DMS 273 (cell line): ENCODE results near the gene MBOAT2.
A peak's percentile ranks its signal among the peaks of the same experiment; 100 is the strongest.
"Not testable (repeated sequence)": the region's sequence is repeated elsewhere in the genome, so short reads cannot be mapped to it uniquely, and the experiment has no call there.

Source experiments
- DNase-seq: peaks from one replicate; lab custom pipeline; 2025; ENCODE audit not compliant: unreplicated experiment; lab: John Stamatoyannopoulos, UW

The MBOAT2 gene

GRCh38 chr2:8993902-8994278 lies 9.6 kb downstream of the MBOAT2 start:
- DNase-seq, result no peak

DNA sequence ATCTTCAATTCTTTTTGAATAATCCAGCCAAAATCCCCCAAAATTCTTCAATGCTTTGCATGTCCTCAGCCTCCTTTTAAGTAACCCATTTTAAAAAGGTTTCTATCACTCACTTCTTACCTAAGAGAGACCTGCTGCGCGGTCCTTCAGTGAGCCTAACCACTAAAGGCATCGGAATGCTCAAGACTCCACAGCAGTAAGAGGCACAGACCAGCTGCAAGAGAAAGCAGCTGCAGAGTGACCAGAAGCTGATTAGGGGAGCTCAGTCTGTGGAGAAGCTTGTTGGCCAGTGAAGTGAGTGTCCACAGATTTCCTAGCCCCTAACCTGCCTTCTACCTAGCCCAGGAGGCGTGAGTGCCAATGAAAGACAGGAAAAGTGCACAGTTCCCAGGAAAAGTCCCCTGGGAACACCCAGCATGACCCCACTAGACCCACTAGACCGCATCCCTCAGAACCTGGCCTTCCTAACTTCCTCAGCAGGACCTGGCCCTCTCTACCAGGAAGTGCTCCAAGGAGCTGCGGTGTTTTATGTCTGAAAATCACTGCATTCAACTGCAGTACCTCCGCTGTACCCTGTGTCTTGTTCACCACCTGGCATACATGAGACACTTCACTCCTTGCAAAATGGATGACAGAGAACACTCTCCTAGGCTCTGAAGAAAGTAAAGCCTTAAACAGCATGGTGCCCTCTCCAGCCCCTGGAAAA lies 10.1 kb downstream of the MBOAT2 start:
- no peak for DNase-seq

GRCh38 chr2:8992643-8993042 lies 10.8 kb downstream of the MBOAT2 start:
- no peak for DNase-seq

DNA sequence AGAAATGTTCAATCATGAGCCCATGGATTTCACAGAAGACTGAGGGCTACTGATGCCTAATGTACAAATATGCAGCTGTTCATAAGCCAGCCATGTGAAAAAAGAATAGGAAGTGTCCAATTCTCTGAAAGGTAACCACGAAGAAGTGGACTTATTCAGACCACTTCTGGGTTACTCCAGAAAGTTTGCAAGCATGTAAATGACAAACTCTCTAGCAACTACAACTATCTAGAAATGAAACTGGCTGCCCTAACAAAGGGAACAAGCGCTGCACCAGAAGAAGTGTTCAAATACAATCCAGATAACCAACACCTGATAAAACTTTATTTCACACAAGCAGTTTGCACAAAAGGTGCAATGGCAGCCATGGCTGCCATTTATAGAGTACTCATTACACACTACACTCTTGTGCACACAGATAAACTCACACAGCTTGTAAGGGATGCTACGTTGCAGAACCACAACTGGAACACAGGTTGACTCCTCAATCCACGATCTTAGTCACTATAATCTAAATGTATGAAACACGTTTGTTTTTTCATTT lies 13.9 kb downstream of the MBOAT2 start:
- DNase-seq, result no peak

- DNase-seq, result no peak
Measured at GRCh38 chr2:8987410-8987809, 16.1 kb downstream of the MBOAT2 start.

DNA sequence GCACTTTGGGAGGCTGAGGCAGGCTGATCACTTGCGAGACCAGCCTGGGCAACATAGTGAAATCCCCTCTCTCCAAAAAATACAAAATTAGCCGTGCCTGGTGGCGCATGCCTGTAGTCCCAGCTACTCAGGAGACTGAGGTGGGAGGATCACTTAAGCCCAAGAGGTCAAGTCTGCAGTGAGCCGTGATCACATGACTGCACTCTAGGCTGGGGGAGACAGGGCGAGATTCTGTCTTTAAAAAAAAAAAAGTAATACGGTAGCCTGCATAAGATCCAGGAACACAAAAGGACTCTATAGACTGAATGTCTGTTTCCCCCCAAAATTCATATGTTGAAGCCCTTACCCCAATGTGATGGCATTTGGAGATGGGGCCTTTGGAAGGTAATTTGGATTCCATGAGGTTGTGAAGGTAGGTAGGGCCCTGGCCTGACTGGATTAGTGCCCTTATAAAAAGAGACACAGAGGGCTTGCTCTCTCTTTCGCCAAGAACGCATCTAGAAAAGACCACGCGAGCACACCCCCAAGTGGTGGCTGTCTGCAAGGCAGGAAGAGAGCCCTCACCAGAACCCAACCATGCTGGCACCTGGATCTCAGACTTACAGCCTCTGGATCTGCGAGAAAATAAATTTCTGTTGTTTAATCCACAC lies 17.0 kb downstream of the MBOAT2 start:
- peak; percentile 25 for DNase-seq

- DNase-seq, result no peak
Measured at GRCh38 chr2:8985561-8986326, 17.7 kb downstream of the MBOAT2 start.

- DNase-seq, result no peak
Measured at GRCh38 chr2:8984855-8985254, 18.6 kb downstream of the MBOAT2 start.

DNA sequence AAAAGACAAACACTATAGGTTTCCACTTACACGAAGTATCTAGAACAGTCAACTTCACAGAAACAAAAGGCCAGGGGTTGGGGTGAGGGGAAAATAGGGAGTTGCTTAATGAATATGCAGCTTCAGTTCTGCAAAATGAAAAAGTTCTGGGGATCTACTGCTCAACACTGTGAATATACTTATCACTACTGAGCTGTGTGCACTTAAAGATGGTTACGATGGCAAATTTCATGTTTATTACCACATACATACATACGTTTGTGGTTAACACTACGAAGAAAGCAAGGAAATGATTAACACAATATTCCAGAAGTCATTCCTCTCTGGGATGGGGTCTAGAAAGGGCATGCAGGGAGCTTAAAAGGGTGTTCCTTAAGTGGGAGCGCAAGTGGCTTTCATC lies 19.3 kb downstream of the MBOAT2 start:
- DNase-seq, result no peak

DNA sequence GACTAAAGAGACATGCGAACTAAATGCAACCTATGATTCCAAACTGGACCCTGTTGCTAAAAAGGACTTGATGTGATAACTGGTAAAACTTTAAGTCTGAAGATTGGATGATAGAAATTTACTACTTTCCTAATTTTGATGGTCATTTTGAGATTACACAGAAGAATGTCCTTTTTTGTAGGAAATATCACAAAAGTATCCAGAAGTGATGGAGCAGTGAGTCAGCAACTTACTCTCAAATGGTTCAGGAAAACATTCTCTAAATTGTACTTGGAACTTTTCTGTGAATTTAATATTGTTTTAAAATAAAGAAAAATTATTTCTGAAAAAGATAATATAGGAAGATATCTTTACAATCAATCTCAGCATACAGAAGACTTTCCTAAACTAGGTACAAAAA lies 19.9 kb downstream of the MBOAT2 start:
- no peak for DNase-seq

DNA sequence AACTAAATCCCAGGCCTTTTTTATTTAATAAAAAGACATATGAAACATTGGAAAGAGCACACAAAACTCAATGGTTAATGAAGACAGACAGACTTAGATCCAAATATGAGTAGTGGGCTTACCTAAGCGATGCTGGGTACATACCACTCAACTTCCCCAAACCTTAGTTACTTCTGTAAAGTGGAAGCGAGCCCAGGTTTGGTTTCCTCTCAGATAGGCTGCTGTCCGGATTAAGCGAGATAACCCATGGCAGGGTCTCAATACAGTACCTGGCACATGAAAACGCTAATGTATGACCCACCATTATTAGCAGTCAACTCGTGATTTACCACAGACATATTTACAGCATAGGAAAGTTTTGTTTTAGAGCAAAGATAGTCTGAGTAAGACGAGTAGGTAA lies 21.6 kb downstream of the MBOAT2 start:
- DNase-seq, result no peak

GRCh38 chr2:8980096-8980495 lies 23.4 kb downstream of the MBOAT2 start:
- no peak for DNase-seq

DNA sequence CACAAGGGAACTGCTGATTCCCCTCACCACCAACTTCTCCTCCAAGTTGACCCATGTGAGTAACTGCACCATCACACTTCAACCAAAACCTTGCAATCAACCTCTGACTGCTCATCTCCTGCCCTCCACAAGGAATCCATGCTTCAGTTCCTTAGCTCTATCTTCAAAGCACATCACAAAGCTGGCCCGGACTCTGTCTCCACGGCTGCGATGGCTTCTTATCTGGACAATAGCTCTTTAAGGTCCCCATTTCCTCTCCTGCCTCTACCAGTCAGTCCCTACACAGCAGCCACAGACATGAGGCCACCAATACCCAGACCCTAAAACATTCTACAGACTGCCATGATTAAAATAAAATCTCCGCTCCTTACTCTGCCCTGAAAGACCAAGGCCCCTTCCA lies 25.7 kb downstream of the MBOAT2 start:
- no peak for DNase-seq

DNA sequence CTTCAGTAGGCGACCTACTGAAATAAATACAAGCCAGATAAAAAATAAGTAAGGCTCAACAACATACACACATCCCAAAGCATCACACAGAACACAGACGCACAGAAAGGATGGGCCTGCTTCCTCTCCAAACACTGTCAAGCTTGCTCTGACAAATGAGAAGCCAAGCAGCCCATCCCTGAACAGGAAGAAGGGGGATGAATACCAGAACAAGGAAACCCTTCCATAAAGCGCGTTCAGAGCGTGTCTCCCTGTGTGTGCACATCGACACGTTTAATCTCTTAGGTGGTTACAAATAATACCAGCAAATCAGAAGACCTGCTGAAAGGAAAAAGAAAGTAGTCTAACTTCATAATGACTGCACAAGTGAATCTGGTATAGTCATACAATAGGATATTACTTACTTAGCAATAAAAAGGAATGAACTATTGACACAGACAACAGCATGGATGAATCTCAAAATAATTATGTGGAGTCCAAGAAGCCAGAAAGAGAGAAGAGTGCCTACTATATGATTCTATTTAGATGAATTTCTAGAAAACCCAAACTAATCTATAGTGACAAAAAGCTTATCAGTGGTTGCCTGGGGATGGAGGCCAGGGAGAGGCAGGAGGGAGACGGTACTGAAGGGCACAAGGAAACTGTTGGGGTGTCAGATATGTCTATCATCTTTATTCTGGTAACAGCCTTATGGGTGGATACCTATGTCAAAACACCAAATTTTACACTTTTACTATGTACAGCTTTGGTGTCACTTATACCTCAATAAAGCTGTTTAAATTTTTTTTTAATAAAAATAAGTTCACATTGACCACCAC lies 26.8 kb downstream of the MBOAT2 start:
- DNase-seq, result no peak

GRCh38 chr2:8974016-8974415 lies 29.5 kb downstream of the MBOAT2 start:
- no peak for DNase-seq

- not testable (repeated sequence) for DNase-seq
Measured at GRCh38 chr2:8973017-8973416, 30.5 kb downstream of the MBOAT2 start.

GRCh38 chr2:8972535-8972934 lies 30.9 kb downstream of the MBOAT2 start:
- DNase-seq, result not testable (repeated sequence)

DNA sequence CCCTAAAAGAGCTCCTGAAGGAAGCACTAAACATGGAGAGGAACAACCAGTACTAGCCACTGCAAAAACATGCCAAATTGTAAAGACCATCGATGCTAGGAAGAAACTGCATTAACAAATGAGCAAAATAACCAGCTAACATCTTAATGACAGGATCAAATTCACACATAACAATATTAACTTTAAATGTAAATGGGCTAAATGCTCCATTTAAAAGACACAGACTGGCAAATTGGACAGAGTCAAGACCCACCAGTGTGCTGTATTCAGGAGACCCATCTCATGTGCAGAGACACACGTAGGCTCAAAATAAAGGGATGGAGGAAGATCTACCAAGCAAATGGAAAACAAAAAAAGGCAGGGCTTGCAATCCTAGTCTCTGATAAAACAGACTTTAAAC lies 34.1 kb downstream of the MBOAT2 start:
- DNase-seq, result not testable (repeated sequence)

DNA sequence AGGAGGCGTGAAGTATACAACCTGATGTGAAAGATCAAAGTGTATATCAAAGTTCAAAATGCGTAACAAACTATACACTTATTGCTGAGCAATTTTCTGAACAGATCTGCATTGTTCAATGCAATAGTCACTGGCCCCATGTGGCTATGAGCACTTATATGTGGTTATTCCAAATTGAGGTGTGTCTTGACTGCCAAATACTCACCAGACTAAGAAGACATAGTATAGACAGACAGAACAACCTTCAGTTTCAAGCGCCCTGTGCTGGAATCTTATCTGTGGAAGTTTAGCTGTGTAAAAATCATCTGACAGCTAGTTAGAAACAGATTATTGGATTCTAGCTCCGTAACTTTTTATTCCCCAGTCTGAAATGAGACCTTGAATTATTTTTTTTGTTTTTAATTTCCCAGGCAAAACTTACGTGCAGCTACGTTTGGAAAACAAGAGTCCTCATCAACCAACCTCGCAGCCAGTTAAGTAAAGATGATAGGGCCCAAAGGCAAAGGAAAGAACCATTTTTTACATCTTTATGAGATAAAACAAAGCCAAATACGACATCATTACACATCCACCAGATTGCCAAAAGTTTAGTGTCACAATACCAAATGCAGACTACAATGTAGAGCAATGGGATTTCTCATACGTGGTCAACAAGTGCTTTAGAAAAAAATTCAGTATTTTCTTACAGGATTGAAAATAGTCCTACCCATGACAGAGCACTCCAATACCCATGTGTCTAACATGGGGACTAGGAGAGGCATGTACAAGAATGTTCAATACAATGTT lies 37.2 kb downstream of the MBOAT2 start:
- DNase-seq, result no peak
